ENCODE measurements around the gene SAXO2. TPM values are rescaled to one million over a fixed set of nuclear protein-coding genes. Genes with fewer than 3 reads are reported as not detected.

SAXO2 gene
- total and polyA plus RNA-seq, 2 donors (not counting 1 experiment from before 2014, with no cell fraction given): 2.5 to 30.2 TPM

DNA sequence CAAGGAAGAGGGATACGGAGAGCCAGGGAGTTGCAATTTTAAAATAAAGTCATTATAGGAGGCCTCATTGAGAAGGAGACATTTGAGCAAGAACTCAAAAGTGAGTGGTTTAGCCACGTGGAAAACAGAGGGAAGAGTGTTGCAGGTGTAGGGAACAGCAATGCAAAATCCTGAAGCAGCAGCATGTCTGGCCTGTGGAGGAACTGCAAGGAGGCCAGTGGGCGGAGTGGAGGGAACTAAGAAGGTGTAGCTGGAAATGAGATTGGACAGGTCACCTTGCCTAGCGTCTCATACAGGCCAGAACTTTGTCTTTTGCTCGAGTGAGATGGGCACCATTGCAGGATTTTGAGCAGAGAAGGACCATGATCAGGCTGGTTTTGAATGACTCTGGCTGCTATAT is 34.9 kb downstream of the SAXO2 start:
- intact Hi-C loops (cut with micrococcal nuclease): no loop called here

DNA sequence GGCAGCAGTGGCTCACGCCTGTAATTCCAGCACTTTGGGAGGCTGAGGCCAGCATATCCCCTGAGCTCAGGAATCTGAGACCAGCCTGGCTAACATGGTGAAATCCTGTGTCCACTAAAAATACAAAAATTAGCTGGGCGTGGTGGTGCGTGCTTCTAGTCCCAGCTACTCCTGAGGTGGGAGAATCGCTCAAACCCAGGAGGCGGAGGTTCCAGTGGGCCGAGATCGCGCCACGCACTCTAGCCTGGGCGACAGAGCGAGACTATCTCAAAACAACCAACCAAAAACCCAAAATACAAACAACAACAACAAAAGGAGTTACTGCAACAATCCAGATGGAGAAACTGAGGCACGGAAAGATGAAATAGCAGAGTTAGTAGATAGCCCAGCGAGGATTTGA is 35.4 kb downstream of the SAXO2 start:
- no peak for DNase-seq
- Mint-ChIP-seq H3K4me1 (peaks cover 2% of the 10 kb centered on the region), H3K9me3 (ENCODE audit: insufficient read depth) (no peaks in the 10 kb centered on the region), H3K4me3 (no peak overlapping the region), H3K27ac (no peak overlapping the region), H3K27me3 (no peaks in the 10 kb centered on the region)
- intact Hi-C loops (cut with micrococcal nuclease): no loop called here
- ATAC-seq (ENCODE audit: low read depth): no peak
- POLR2A ChIA-PET: no interaction called here
- CTCF ChIA-PET: no interaction called here
- no peaks in the 10 kb centered on the region for H3K79me2 ChIP-seq (ENCODE audit: control insufficient read depth, insufficient read depth, low read length)
- TF ChIP-seq, protein P1, sequence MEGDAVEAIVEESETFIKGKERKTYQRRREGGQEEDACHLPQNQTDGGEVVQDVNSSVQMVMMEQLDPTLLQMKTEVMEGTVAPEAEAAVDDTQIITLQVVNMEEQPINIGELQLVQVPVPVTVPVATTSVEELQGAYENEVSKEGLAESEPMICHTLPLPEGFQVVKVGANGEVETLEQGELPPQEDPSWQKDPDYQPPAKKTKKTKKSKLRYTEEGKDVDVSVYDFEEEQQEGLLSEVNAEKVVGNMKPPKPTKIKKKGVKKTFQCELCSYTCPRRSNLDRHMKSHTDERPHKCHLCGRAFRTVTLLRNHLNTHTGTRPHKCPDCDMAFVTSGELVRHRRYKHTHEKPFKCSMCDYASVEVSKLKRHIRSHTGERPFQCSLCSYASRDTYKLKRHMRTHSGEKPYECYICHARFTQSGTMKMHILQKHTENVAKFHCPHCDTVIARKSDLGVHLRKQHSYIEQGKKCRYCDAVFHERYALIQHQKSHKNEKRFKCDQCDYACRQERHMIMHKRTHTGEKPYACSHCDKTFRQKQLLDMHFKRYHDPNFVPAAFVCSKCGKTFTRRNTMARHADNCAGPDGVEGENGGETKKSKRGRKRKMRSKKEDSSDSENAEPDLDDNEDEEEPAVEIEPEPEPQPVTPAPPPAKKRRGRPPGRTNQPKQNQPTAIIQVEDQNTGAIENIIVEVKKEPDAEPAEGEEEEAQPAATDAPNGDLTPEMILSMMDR (IDR thresholded peaks at IDR 0.05): no peak
- TF ChIP-seq EZH2 (IDR thresholded peaks at IDR 0.05; ENCODE audit: borderline replicate concordance, insufficient read depth, low read depth, low read length, poor library complexity, severe bottlenecking): no peak
- H3K4me2 ChIP-seq (replicated peaks; ENCODE audit: low read depth, low read length, poor library complexity, severe bottlenecking): peak overlapping the region; percentile 66
- peak overlapping the region; percentile 62 for H2AFZ ChIP-seq (ENCODE audit: insufficient read depth, low read depth, low read length, poor library complexity, severe bottlenecking)
- H4K20me1 ChIP-seq (ENCODE audit: control insufficient read depth, insufficient read depth, low read length, poor library complexity, severe bottlenecking): no peaks in the 10 kb centered on the region
- H3K4me1 ChIP-seq (ENCODE audit: control insufficient read depth in 2 of 2, insufficient read depth in 2 of 2, low read length in 2 of 2): peaks cover 0 to 5% of the 10 kb centered on the region in 2 donors
- H3K27ac ChIP-seq (ENCODE audit: low read length in 2 of 2): no peak overlapping the region
- no peaks in the 10 kb centered on the region for H3K9me3 ChIP-seq (ENCODE audit: control extremely low read depth in 1 of 3, control insufficient read depth in 2 of 3, insufficient read depth in 1 of 3, low read length in 2 of 3)
- peak overlapping the region in 2 of 5 experiments; percentile 32 to 36 for H3K4me3 ChIP-seq (ENCODE audit: control extremely low read depth in 1 of 5, extremely low read depth in 1 of 5, insufficient read depth in 1 of 5, low read depth in 2 of 5, low read length in 4 of 5)
- no peaks in the 10 kb centered on the region for H3K27me3 ChIP-seq (replicated peaks in 1 of 4; ENCODE audit: control extremely low read depth in 1 of 4, control insufficient read depth in 3 of 4, insufficient read depth in 4 of 4, low read length in 3 of 4)
- WGBS (ENCODE audit: insufficient coverage): 95% methylated on average over 5 of the region's 13 CpGs
- H3K9ac ChIP-seq (ENCODE audit: low read length): no peak overlapping the region
- H3K36me3 ChIP-seq (replicated peaks in 1 of 2; ENCODE audit: control extremely low read depth in 1 of 2, control insufficient read depth in 1 of 2, extremely low read depth in 1 of 2, insufficient read depth in 2 of 2, low read length in 1 of 2): no peaks in the 10 kb centered on the region

More for the DNA sequence above, 34.9 kb downstream of the SAXO2 start:
- H3K27me3 Mint-ChIP-seq: no peaks in the 10 kb centered on the region
- no peaks in the 10 kb centered on the region for H3K9me3 ChIP-seq (ENCODE audit: control extremely low read depth in 1 of 3, control insufficient read depth in 2 of 3, insufficient read depth in 1 of 3, low read length in 2 of 3)
- no peak overlapping the region for H3K27ac ChIP-seq (ENCODE audit: low read length in 2 of 2)
- peaks cover 2% of the 10 kb centered on the region for H3K4me1 Mint-ChIP-seq
- ATAC-seq (ENCODE audit: low read depth) (no peak), DNase-seq (no peak)
- no peak overlapping the region for H3K4me3 ChIP-seq (ENCODE audit: control extremely low read depth in 1 of 5, extremely low read depth in 1 of 5, insufficient read depth in 1 of 5, low read depth in 2 of 5, low read length in 4 of 5)
- TF ChIP-seq, protein P1 (IDR thresholded peaks at IDR 0.05): no peak
- TF ChIP-seq EZH2 (IDR thresholded peaks at IDR 0.05; ENCODE audit: borderline replicate concordance, insufficient read depth, low read depth, low read length, poor library complexity, severe bottlenecking): no peak
- ChIA-PET POLR2A (no interaction called here), CTCF (no interaction called here)
- no peaks in the 10 kb centered on the region for H3K9me3 Mint-ChIP-seq (ENCODE audit: insufficient read depth)
- H3K36me3 ChIP-seq (replicated peaks in 1 of 2; ENCODE audit: control extremely low read depth in 1 of 2, control insufficient read depth in 1 of 2, extremely low read depth in 1 of 2, insufficient read depth in 2 of 2, low read length in 1 of 2): no peaks in the 10 kb centered on the region
- H3K9ac ChIP-seq (ENCODE audit: low read length): no peak overlapping the region
- H3K4me3 Mint-ChIP-seq: no peak overlapping the region
- H3K79me2 ChIP-seq (ENCODE audit: control insufficient read depth, insufficient read depth, low read length): no peaks in the 10 kb centered on the region
- H4K20me1 ChIP-seq (ENCODE audit: control insufficient read depth, insufficient read depth, low read length, poor library complexity, severe bottlenecking): no peaks in the 10 kb centered on the region
- H3K27me3 ChIP-seq (replicated peaks in 1 of 4; ENCODE audit: control extremely low read depth in 1 of 4, control insufficient read depth in 3 of 4, insufficient read depth in 4 of 4, low read length in 3 of 4): no peaks in the 10 kb centered on the region
- H3K27ac Mint-ChIP-seq: no peak overlapping the region
- H2AFZ ChIP-seq (ENCODE audit: insufficient read depth, low read depth, low read length, poor library complexity, severe bottlenecking): no peak overlapping the region
- WGBS (ENCODE audit: insufficient coverage): 92% methylated on average over 5 of the region's 5 CpGs
- no peak overlapping the region for H3K4me2 ChIP-seq (replicated peaks; ENCODE audit: low read depth, low read length, poor library complexity, severe bottlenecking)
- H3K4me1 ChIP-seq (ENCODE audit: control insufficient read depth in 2 of 2, insufficient read depth in 2 of 2, low read length in 2 of 2): peaks cover 0 to 5% of the 10 kb centered on the region in 2 donors
